NCI-H82 treated with DMSO at 0.1 percent for 48 hours (cell line): ENCODE measurements around the gene DSG2.
"Not testable (repeated sequence)": the region's sequence is repeated elsewhere in the genome, so short reads cannot be mapped to it uniquely, and the experiment has no call there.

Source experiments
- DNase-seq: peaks from one replicate; lab custom pipeline; 2025; ENCODE audit not compliant: unreplicated experiment; lab: John Stamatoyannopoulos, UW

DSG2 gene

DNA sequence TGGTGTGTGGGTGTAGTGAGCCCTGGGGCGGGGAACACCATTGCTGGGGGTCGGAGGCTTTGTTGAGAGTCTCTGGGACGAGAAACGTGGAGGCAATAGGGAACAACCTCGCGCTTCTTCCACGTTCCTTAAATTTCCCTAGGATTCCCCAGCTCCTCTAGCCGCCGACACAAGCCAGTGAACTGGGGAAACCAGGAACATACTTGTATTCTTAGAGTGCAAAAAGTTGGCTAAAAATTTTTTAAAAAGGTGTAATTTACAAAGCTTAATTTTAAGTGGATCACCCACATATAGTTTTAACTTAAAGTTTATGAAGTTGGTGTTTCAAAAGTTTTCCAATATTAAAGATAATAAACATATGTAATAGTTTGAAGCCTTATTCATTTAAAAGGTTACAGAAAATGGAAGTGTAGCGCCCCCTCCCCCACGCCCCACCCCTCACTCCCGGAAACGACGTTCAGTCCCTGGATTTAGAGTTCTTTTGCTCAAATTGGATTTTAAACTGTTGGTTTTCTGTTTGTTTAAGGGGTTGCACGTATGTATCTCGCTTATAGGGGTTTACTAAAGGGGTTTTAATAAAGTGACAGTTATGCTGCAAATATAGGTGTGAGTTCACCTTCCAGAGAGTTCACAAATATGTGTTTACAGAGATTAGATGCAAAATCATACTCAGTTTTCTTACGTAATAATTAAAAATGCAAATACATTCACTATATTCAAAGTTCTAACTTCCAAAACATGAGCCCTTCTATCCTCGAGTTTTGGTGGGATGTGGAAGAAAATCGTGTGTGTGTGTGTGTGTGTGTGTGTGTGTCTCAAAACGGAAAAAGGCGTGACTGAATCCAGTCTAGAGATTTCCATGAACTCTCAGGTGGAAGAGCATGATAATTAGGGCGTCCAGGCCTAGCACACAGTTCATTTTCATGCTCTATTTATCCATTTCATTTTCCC is 872 bp downstream of the DSG2 start:
- DNase-seq, result peak; percentile 3

DNA sequence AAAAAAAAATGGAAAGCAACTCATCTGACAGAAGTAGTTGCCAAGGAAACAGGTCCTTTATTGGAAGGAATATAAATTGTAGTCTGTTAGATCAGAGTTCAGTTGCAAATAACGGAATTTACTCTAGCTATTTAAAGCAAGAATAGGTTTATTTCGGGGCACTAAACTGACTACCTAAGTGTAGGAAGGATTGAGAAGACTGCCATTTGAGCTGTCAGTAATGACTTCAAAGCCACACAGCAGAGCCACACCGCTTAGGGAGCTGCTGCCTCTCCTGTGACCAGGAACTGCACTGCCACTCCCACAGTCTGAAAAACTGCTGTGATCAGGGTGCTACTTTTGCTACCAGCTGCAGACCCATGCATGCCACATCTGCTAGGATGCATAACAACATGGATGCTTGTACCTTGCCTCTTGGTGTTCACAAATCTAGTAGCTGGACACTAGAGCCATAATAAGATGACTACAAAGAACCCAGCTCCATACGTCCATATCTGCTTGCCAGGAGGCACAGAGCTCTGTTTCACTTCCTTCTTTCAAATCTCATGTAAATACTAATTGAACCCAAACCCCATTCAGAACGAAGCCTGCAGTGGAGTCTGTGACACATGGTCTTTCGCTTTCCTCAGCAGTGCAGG is 2.2 kb downstream of the DSG2 start:
- DNase-seq, result no peak

DNA sequence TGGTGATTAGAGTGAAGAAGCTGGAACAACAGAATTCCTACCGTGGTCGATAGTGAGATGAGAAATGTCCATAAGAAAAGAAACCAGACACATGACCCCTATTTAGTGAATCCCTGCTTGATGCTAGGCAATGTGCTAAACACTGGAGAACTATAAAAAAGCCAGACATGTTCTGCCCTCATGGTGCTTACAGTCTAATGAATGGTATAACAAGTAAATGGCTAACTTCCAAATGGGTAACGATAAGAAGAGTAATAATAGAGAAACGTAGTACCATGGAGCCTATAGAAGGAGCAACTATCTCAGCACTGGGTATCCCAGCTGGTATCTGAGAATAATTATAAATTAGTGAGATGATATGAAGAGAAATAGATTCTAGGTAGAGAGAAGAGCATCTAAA is 5.0 kb downstream of the DSG2 start:
- DNase-seq, result no peak

DNA sequence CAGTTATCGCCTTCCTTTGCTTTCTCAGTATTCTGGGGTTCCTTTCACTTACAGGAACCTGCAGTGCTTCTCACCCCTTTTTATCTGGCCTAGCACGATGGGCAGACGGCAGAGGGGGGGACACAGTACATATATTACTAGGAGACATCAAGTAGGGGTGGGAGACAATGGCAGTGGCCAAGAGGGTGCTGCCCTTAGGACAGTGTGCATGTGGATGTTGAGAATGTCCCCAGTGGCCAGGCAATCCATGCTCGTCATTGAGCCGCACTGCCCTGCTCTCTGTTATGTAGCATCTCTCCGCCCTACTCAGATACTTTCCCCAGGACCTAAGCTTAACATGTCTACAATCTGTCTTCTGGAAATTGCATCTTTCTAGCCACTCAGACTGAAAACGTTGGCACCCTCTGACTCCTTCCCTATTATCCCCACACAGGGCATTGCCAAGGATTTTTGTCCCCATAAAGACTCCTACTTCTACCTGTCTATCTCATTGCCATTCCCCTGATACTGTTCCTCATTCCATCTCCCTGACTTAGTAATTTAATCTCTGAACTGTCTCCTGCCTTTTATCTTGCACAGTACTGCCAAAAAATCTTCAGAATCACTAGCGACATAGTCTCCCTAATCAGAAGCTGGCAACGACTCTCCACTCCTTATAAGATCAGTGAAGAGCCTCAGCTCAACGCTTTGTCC is 6.6 kb downstream of the DSG2 start:
- no peak for DNase-seq

DNA sequence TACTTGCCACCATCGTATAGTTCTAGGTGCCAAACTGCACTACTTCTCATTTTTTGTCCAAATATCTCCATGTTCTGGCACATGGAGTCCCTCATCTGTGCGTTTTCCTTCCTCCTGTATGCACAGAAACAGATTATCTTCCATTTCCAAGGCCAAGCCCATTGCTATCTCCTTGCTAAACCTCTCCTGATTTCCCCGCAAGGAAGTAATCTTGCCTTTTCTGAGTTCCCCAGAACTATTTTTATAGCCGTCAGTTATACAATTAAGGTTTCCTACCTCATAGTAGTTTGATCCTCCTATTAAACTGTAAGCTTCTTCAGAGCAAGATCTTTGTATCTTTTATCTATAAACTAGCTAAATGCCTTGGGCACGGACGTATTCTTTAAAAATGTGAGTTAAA is 7.2 kb downstream of the DSG2 start:
- DNase-seq, result no peak

DNA sequence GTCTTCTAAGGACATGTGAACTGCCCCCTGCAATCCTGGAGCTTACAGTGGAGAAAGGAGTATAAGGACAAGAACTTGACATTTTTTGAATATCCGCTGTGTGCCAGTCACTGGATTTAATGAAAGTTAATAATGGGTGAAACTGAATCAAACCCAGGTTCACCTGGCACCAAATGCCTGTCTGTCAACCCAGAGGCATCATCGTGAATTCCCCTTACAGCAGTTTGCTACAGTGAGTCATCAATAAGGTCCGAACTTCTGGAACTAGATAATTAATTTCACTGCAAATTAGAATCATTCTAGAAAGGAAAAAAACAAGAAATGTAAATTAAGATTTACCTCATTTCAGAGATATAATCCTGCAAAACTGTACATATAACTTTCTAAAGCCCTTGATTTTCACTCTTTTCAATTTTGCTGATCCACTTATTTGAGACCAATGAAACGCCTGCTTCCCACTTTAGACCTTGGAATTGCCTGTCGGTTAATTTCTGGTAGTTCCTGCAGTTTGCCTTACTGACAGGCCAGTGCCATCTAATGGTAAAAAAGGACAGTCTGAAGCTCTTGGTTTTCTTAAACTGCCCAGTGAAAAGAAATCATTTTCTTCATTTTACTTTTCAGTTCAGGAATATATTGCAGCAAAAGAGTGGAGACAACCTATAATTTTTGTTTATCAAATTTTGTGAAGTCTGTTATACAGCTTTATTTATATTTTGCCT is 8.2 kb downstream of the DSG2 start:
- no peak for DNase-seq

DNA sequence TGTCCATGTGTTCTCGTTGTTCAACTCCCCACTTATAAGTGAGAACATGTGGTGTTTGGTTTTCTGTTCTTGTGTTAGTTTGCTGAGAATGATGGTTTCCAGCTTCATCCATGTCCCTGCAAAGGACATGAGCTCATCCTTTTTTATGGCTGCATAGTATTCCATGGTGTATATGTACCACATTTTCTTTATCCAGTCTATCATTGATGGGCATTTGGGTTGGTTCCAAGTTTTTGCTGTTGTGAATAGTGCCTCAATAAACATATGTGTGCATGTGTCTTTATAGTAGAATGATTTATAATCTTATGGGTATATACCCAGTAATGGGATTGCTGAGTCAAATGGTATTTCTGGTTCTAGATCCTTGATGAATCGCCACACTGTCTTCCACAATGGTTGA is 9.1 kb downstream of the DSG2 start:
- not testable (repeated sequence) for DNase-seq

DNA sequence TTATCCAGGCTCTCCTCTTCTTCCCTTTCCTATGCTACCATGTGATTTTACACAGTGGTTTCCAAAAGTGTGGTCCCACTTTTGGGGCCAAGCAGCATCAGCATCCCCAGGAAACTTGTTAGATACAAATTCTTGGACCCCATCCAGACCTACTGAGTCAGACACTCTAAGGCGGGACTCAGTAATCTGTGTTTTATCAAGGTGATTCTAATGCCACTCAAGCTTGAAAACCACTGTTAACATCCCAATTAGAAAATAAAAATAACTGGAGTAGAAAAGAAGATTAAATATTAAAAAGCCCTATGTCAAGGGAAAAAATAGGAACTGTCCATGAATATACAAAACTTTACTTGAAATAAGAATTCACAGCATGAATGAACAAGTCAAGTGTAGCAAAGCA is 10.8 kb downstream of the DSG2 start:
- DNase-seq, result no peak

DNA sequence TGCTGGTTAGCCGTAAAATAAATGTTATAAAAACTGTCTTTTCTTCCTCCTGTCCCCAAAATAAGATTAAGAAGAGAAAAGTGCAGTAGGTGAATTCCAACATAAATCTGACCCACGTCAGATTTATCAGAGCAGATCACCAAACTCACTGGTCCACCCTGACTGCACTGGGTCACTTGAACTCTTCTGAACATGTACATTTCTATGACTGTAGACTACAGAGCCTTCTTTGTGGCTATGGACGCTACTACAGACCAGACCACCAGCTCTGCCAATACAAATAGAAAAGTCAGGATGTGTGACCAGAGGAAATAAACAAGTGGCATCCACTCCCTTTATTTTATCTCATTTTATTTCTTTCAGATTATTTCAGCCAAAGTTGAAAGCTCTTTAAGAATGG is 11.6 kb downstream of the DSG2 start:
- DNase-seq, result no peak

DNA sequence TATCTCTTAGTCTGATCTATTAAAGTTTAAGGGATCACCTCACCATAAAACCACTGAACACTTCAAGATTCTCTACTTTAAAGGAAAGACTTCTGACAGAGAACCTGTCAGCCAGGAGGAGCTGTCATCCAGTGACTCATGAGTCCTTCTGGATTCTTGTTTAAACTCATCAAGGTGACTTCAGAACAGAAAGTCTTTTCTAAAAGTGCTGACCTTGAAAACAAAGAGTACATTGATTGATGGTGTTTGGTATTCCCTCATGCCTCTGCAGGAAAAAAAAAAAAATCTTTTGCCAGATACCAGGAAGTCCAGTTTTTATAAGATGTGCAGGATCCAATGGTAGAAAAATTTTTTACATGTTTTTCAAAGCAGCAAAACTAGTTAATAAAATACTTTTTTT is 12.3 kb downstream of the DSG2 start:
- no peak for DNase-seq

DNA sequence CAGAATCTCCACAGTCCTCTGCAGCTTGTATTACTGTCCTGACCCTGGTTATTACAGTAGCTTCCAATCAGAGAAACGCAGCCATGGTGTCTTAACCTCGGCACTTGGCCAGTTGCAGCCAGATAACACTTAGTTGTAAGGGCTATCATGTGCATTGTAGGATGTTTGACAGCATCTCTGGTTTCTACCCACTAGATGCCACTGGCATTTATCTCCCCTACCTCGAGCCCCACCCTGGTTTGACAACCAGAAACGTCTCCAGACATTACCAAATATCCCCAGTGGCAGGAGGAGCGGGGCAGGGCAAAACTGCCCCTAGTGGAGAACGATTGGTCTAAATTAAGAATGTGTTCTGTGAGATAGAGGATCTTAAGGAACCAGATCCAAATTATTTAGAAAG is 13.1 kb downstream of the DSG2 start:
- DNase-seq, result no peak

DNA sequence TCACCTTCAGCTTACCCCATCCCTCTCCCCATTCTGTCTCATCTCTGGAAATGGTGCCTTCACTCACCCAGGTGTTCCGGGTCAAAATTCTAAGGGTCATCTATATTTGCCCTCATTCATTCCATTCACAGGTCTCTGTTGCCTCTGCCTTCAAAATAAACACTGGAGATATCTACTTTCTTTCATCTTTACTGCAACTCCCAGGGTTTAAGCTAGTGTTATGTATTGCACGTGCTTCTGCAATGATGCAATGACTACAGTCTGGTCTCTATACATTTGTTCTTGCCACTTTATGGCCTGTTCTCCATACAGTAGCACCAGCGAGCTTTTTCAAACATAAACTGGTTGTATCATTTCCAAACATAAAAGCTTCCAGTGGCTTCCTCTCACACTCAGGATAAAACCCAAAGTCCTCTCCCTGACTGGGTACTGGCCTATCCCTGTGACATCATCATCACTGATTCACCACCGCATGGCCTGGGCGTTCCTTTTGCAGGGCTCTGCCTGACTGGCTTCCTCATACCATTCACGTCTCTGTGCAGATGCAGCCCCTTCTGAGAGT is 14.3 kb downstream of the DSG2 start:
- no peak for DNase-seq

DNA sequence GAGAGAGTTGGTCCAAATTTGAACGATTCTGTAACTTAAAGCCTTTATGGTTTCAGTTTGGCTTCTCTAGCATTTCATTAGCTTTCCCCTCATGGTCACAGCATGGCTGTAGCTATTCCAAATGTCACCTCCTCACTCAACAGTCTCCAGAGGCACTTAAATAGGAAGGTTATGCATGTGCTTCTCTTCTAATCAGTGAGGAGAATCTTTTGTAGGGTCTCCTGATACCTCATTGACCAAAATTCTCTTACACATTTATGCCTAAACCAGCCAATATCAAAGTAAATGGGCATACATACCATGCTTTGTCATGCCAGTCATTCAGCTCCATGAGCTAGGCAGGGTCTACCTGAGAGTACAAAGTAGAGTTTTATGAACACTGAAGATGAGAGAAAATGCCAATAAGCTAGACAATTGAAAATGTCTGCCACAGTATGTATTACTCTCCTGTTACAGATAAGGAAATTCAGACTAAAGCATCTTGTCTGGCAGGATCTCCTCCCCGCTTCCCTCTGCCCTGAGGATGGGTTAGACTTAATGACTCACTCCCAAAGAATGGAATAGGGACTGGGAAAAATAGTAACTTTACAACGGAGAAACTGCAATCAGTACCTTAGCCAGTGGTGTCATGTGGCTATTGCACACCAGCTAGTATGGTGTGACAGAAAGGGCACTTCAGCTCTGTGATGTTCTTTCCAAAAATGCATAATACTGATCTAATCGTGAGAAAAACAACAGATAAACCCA is 15.4 kb downstream of the DSG2 start:
- DNase-seq, result no peak

DNA sequence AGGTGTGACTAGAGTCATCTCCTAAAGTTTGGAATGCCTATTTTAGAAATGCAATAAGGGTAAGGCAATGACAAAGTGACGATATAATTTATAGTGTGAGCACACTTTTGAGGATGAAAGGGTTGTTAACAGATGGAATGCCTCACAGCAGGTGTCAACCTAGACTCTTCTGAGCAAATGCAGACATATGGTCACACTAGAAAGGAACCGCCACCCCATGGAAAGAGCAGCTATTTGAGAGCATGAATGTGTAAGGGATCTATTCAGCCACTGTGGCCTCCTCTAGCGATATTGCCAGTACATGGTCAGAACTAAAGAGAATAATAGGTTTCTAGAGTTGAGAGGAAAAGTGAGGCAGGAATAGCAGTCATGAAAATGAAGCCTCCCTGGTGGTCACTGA is 18.5 kb downstream of the DSG2 start:
- DNase-seq, result no peak

DNA sequence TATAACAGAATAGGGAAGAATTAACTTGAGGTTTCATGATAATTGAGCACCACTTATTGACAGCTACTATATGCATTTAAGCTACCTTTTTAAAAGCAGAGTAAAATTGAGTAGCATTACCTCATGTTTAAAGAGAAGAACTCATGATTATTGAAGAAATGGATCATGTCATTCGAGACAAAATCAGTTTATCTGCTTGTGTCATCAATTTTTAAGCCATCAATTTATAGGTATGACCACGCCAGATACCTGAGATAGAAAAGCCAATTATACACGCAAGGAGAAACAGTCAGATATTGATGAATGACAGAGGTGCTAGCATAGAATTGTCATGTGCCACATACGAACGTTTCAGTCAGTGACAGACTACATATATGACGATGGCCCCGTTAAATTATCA is 28.4 kb downstream of the DSG2 start:
- DNase-seq, result no peak

DNA sequence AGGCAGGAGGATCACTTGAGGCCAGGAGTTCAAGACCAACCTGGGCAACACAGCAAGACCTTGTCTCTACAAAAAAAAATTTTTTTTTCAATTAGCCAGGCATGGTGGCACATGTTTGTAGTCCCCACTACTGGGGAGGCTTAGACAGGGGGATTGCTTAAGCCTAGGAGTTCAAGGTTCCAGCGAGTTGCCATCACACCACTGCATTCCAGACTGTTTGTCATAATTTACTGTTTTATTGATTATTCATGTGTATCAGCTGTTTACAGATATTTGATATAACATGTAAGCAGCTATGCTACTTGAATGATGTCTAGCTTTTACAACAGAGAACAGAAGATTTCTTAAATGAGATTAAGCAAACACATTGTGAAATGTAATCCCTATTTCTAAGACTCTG is 35.3 kb downstream of the DSG2 start:
- DNase-seq, result no peak

DNA sequence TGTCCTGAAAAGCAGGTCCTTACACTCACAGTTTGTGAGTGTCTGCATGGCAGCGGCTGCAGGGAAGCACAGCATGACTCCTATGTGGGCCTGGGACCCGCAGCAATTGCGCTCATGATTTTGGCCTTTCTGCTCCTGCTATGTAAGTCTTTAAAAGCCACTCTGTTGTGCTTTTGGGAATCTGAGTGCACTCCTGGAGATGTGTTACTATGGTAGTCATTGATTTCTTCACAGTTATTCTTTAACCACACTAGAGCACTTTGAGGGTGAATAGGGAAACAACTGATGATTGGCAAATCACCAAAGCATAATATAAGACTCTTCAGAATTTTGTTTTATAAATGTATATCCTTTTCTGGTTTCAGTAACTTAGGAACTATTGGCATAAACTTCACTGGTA is 40.9 kb downstream of the DSG2 start:
- DNase-seq, result no peak

DNA sequence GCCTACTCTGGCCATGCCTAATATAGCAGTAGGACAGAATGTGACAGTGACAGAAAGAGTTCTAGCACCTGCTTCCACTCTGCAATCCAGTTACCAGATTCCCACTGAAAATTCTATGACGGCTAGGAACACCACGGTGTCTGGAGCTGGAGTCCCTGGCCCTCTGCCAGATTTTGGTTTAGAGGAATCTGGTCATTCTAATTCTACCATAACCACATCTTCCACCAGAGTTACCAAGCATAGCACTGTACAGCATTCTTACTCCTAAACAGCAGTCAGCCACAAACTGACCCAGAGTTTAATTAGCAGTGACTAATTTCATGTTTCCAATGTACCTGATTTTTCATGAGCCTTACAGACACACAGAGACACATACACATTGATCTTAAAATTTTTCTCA is 48.5 kb downstream of the DSG2 start:
- DNase-seq, result no peak

DNA sequence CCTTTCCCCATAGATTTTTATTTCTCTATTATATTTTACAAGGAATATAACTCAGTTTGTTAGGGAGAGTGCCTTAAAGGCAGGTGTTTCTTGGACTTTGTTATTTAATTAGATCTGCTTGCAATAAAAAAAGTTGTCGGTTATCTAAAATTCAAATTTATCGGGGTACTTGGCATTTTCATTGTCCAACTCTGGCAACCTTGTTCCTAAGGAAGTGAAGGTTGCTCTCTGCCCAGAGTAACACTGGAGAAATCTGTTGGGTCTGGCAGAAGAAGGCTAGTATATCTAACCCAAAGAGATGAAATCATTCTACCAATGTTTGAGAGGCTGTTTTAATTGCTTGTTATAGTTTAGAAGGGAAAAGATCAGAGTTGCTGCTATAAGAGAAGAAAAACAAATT is 50.9 kb downstream of the DSG2 start:
- no peak for DNase-seq

DNA sequence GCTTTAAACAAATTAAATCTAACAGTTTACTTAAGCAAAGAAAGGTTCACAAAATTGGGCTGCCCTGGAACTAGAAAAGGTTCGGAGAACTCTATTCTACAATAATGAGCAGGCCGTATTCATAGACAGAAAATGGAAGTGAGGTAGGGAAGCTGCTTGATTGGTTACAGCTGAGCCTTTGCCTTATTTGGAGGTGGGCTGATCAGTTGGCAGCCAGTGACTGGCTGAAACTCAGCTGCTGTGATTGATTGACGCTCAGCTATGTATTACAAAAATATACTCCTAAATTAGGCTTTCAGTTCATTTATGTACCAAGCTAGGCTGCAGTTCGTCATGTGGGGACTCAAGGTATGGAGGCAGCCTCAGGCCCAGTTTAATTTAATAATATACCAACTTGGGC is 51.4 kb downstream of the DSG2 start:
- DNase-seq, result no peak
